ENCODE measurements around the gene THBS2. TPM values are rescaled to one million over a fixed set of nuclear protein-coding genes. Genes with fewer than 3 reads are reported as not detected.

THBS2 gene
- total RNA-seq, 1 donor from 2014 or later = 8.8 TPM

DNA sequence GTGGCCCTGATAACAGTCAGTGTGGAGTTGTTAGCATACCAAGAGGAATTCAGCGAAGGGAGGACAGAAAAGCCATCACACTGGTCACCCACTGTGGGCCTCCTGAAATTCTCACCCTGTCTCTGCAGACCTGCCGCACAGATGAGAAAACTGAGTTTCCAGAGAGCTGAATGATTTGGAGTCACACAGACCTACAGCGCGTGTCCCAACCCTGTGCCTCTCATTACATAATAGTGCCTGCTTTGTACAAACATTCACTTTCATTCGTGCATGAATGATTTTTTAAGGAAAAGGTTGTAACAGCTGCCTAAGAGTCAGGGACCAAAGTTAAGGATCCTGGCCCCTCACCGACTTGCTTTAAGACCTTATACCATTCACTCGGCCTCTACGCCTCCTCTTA, 62.7 kb downstream of the THBS2 start:
- Histone ChIP-seq H3K9me3 (no peaks in the 10 kb centered on the region), H3K36me3 (no peaks in the 10 kb centered on the region), H3K27ac (no peak overlapping the region), H3K4me3 (no peak overlapping the region), H3K27me3 (ENCODE audit: low read depth) (no peaks in the 10 kb centered on the region), H3K4me1 (peaks cover 9% of the 10 kb centered on the region)
- intact Hi-C loops (cut with DNase I) = no loop called here
- ATAC-seq (peak in 1 of 2 donors; percentile 14), DNase-seq (no peak)
- no peak for TF ChIP-seq CTCF (IDR thresholded peaks at IDR 0.05)

DNA sequence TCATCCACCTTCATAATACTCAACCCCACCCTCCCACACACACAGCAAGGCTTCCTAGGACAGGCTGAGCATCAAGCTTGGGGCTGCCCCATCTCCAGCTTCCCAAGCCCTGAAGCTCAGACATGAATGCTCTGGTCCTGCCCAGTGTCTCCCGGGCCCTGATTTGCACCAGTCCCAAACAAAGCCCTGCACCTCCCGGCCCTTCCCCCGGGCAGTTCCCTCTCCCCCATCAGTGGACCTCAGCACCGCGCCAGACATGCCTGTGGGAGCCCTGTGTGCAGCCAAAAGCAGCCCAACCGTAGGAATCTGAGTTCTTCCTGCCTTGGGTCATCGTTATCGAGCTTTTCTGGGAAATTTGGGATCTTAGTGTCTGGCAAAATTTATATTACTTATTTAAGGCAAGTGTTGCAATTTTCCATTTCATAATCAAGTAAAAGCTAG, 63.5 kb downstream of the THBS2 start:
- intact Hi-C loops (cut with DNase I) = no loop called here
- H3K4me1 ChIP-seq = peaks cover 9% of the 10 kb centered on the region
- no peak overlapping the region for H3K4me3 ChIP-seq
- DNase-seq (no peak), ATAC-seq (peak; percentile 81 to 83)
- no peak for TF ChIP-seq CTCF (IDR thresholded peaks at IDR 0.05)
- no peaks in the 10 kb centered on the region for H3K27me3 ChIP-seq (ENCODE audit: low read depth)
- H3K27ac ChIP-seq = peak overlapping the region; percentile 44
- no peaks in the 10 kb centered on the region for H3K9me3 ChIP-seq
- H3K36me3 ChIP-seq = no peaks in the 10 kb centered on the region

- ATAC-seq (peak; percentile 14 to 16), DNase-seq (no peak)
- H3K4me1 ChIP-seq = peaks cover 9% of the 10 kb centered on the region
- peak overlapping the region; percentile 44 for H3K27ac ChIP-seq
- H3K4me3 ChIP-seq = no peak overlapping the region
- intact Hi-C loops (cut with DNase I) = no loop called here
- H3K9me3 ChIP-seq = no peaks in the 10 kb centered on the region
- no peaks in the 10 kb centered on the region for H3K36me3 ChIP-seq
- no peaks in the 10 kb centered on the region for H3K27me3 ChIP-seq (ENCODE audit: low read depth)
- TF ChIP-seq CTCF (IDR thresholded peaks at IDR 0.05) = no peak
Observed at GRCh38 chr6:169189686-169190085, 64.0 kb downstream of the THBS2 start.

DNA sequence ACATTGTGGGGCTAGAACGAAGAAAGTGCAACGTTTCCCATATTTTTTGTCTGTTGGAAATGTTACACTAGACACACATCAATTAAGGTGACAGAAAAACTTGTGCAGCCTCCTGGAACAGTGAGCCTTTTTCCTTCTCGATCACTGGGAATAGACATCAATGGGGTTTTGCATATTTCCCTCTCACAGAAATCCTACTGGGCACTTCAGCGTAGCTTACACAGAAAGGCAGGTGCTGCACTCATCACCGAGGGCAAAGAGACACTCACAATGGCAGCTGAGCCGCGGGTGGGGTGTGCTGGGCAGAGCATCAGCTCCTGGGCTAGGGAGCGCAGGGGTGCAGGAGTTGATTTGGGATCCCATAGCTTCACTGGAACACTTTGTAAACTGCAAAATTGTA, 64.5 kb downstream of the THBS2 start:
- Histone ChIP-seq H3K27me3 (ENCODE audit: low read depth) (no peaks in the 10 kb centered on the region), H3K27ac (no peak overlapping the region), H3K9me3 (no peaks in the 10 kb centered on the region), H3K36me3 (no peaks in the 10 kb centered on the region), H3K4me3 (no peak overlapping the region), H3K4me1 (peaks cover 9% of the 10 kb centered on the region)
- ATAC-seq = no peak
- no peak for DNase-seq
- no peak for TF ChIP-seq CTCF (IDR thresholded peaks at IDR 0.05)
- intact Hi-C loops (cut with DNase I) = no loop called here

DNA sequence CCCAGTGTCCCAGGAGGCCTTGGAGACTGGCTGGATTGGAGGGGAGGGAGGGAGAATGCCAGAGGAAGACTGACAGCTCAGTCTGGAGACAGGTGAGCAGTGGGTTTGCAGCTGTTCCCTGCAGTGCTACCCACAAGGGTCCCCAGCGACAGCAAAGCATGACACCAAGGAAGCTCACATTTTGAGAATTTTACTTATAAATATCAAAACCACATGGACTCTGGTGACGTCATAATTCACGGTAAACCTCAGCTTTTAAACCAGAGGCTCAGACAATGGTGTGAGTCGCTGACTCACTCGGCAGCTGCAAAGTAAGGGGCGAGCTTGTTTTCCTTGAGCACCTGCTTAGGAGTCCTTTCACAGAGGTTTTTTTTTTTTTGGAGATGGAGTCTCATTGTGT, 65.2 kb downstream of the THBS2 start:
- no peak overlapping the region for H3K27ac ChIP-seq
- DNase-seq (no peak), ATAC-seq (no peak)
- intact Hi-C loops (cut with DNase I) = no loop called here
- TF ChIP-seq CTCF (IDR thresholded peaks at IDR 0.05) = no peak
- no peaks in the 10 kb centered on the region for H3K9me3 ChIP-seq
- H3K36me3 ChIP-seq = no peaks in the 10 kb centered on the region
- peaks cover 9% of the 10 kb centered on the region for H3K4me1 ChIP-seq
- no peaks in the 10 kb centered on the region for H3K27me3 ChIP-seq (ENCODE audit: low read depth)
- no peak overlapping the region for H3K4me3 ChIP-seq

GRCh38 chr6:169188051-169188470, 65.6 kb downstream of the THBS2 start:
- intact Hi-C loops (cut with DNase I) = no loop called here
- H3K27me3 ChIP-seq (ENCODE audit: low read depth) = no peaks in the 10 kb centered on the region
- H3K27ac ChIP-seq = no peak overlapping the region
- H3K4me1 ChIP-seq = peaks cover 9% of the 10 kb centered on the region
- H3K36me3 ChIP-seq = no peaks in the 10 kb centered on the region
- ATAC-seq (peak in 1 of 2 donors; percentile 9), DNase-seq (no peak)
- no peaks in the 10 kb centered on the region for H3K9me3 ChIP-seq
- H3K4me3 ChIP-seq = no peak overlapping the region
- TF ChIP-seq CTCF (IDR thresholded peaks at IDR 0.05) = no peak

All from lower lobe of right lung (tissue), 2 donors.